Testis (tissue), 3 donors: ENCODE data around the gene HEG1. TPM values are rescaled to one million over a fixed set of nuclear protein-coding genes. Genes with fewer than 3 reads are reported as not detected.

Experiments
- DNase-seq: peaks from one replicate; pipeline ENCODE4 v3.0.0-alpha.2; 2019
- H3K27ac ChIP-seq, 2 donors: fragments of 200-600 bp; sonication (generic); one replicate each; pipeline ENCODE4 v1.5.1; 2019
- H3K27me3 ChIP-seq: fragments of 200-600 bp; sonication (generic); one replicate; pipeline ENCODE4 v1.5.1; 2019
- H3K36me3 ChIP-seq: fragments of 200-600 bp; sonication (generic); one replicate; pipeline ENCODE4 v1.5.1; 2017; ENCODE audit warnings: low read depth; ENCODE audit errors: missing control alignments
- H3K4me1 ChIP-seq: fragments of 200-600 bp; sonication (generic); one replicate; pipeline ENCODE4 v1.5.1; 2019
- H3K4me3 ChIP-seq, 2 donors: fragments of 200-600 bp; sonication (generic); one replicate each; pipeline ENCODE4 v1.5.1; 2017 to 2019
- H3K9me3 ChIP-seq: fragments of 200-600 bp; sonication (generic); one replicate; pipeline ENCODE4 v1.5.1; 2017
- CTCF ChIP-seq, 3 experiments: fragments of 450-650 bp in 2 of 3; fragments of 200-600 bp in 1 of 3; sonication (generic) in 1 of 3; IDR thresholded peaks; one replicate each; pipeline ENCODE4 v1.5.1; 2016 to 2019; ENCODE audit warnings: antibody characterized with exemption in 3 of 3, mild to moderate bottlenecking in 2 of 3, moderate library complexity in 1 of 3
- POLR2A ChIP-seq: fragments of 450-650 bp; IDR thresholded peaks from one replicate; pipeline ENCODE4 v1.6.1; 2017; ENCODE audit warnings: antibody characterized with exemption, mild to moderate bottlenecking, moderate library complexity
- WGBS, 2 donors: methylation state at CpG; one replicate each; pipeline ENCODE4 v1.1.5; 2018; 5-methylcytosine and 5-hydroxymethylcytosine counted together
- intact Hi-C: fragments of 100-400 bp; cut with DNase I; formaldehyde crosslinking; loops from one replicate; pipeline ENCODE4 v1.15.1; 2023; ENCODE audit warnings: low total_unique reads
- polyA plus RNA-seq: library from polyadenylated mRNA; stranded (reverse); fragments of 350-450 nt; fragmentation: Illumina TruSeq; extraction: RNeasy Lipid Tissue Mini Kit (QIAGEN cat#74804); gene quantifications from one replicate; pipeline ENCODE4 v1.2.3, GENCODE V29; 2014; ENCODE audit warnings: low read depth, low replicate concordance; ENCODE audit not compliant: insufficient read depth
- total RNA-seq, 2 donors: library from RNA; depleted of rRNA; stranded (reverse); fragments of >200 nt; gene quantifications; one replicate each; pipeline ENCODE4 v1.2.3, GENCODE V29; 2016

The HEG1 gene
- total and polyA plus RNA-seq, 3 donors from 2014 or later = 50.3 to 160 (median 120) TPM

DNA sequence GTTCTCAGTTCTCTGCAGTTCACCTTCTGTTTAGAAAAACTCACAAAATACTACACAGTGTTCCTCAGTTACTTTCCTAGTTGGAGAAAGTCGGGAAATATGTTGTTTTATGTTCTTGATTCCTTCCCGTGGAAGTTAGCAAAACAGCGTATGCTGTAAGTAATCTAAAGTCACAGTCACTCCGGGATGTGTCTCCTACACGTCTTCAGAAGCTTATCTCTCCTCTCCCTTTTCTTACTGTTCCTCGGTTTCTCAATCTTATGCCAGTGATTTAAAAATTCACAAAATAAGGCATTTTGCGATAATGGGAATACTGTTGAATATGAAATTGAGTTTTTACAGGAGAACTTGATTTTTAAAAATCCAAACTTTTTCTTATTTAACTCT is 1.7 kb downstream of the HEG1 start:
- DNase-seq = no peak
- Histone ChIP-seq H3K4me1 (peaks cover 35% of the 10 kb centered on the region), H3K36me3 (no peaks in the 10 kb centered on the region), H3K4me3 (peak overlapping the region; percentile 77 to 82), H3K27me3 (no peaks in the 10 kb centered on the region), H3K27ac (peak overlapping the region; percentile 84 to 92), H3K9me3 (no peaks in the 10 kb centered on the region)
- TF ChIP-seq CTCF (IDR thresholded peaks at IDR 0.05) = no peak
- TF ChIP-seq POLR2A = no peak
- intact Hi-C loops = no loop called here
- WGBS, 2 donors = 16 to 18% methylated on average over 7 of the region's 7 CpGs

GRCh38 chr3:125053304-125053699 is 2.5 kb downstream of the HEG1 start:
- no peak for DNase-seq
- Histone ChIP-seq H3K27ac (peak overlapping the region; percentile 84 to 92), H3K4me3 (no peak overlapping the region), H3K36me3 (no peaks in the 10 kb centered on the region), H3K4me1 (peaks cover 35% of the 10 kb centered on the region), H3K9me3 (no peaks in the 10 kb centered on the region), H3K27me3 (no peaks in the 10 kb centered on the region)
- WGBS, 2 donors = 80 to 84% methylated on average over 2 of the region's 2 CpGs
- TF ChIP-seq POLR2A (no peak), CTCF (IDR thresholded peaks at IDR 0.05) (no peak)
- intact Hi-C loops = no loop called here

DNA sequence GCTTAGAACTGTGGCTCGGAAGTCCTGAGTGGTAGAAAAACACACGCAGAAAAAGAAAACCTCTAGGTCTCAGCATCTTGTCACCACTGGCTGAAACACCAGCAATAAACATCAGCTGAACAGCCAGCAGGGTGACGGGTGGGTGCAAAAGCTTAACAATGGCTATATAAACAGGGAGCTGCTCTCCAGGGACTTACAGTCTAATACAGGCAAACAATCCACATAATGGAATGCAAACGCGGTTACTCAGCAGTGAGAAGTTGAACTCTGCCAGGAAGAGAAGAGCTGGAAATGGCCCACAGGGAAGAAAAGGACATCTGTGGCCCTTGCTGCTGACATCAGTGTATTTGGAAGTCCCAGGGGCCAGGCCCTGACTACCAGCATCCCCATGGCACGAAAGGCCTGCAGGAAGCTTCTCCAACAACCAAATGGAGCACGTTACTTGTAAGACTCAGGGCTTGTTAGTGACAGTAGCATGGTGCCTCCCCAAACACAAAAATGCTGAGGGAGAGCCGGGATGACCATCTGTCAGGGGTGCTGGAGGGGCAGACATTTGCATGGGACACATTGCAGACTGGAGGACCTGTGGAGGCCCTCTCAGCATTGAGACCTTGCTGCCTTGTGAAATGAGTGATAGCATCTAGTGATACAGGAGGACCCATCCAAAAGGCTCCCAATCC is 3.0 kb downstream of the HEG1 start:
- H3K4me3 ChIP-seq = no peak overlapping the region
- WGBS, 2 donors = 30 to 32% methylated on average over 6 to 8 of the region's 8 CpGs
- H3K4me1 ChIP-seq = peaks cover 35% of the 10 kb centered on the region
- peak overlapping the region; percentile 50 to 72 for H3K27ac ChIP-seq
- H3K27me3 ChIP-seq = no peaks in the 10 kb centered on the region
- no peaks in the 10 kb centered on the region for H3K36me3 ChIP-seq
- intact Hi-C loops = no loop called here
- no peak for DNase-seq
- TF ChIP-seq CTCF (IDR thresholded peaks at IDR 0.05) = no peak
- no peak for TF ChIP-seq POLR2A
- H3K9me3 ChIP-seq = no peaks in the 10 kb centered on the region

GRCh38 chr3:125051715-125052581 is 3.8 kb downstream of the HEG1 start:
- Histone ChIP-seq H3K9me3 (no peaks in the 10 kb centered on the region), H3K4me1 (peaks cover 35% of the 10 kb centered on the region), H3K36me3 (no peaks in the 10 kb centered on the region), H3K27ac (peak overlapping the region; percentile 50 to 72), H3K4me3 (no peak overlapping the region), H3K27me3 (no peaks in the 10 kb centered on the region)
- WGBS, 2 donors = 16 to 27% methylated on average over 14 of the region's 14 CpGs
- intact Hi-C loops = no loop called here
- TF ChIP-seq POLR2A = no peak
- no peak for TF ChIP-seq CTCF (IDR thresholded peaks at IDR 0.05)
- peak; percentile 61 for DNase-seq
